SKM-1 (cell line): Measurements from ENCODE around the gene OR7A5.
"Not testable (repeated sequence)": the region's sequence is repeated elsewhere in the genome, so short reads cannot be mapped to it uniquely, and the experiment has no call there.

Source experiments
- DNase-seq: peaks from one replicate; lab custom pipeline; 2025; ENCODE audit not compliant: unreplicated experiment; lab: John Stamatoyannopoulos, UW

The OR7A5 gene

GRCh38 chr19:14785102-14785793 lies 49.7 kb downstream of the OR7A5 start:
- DNase-seq = peak; percentile 93

DNA sequence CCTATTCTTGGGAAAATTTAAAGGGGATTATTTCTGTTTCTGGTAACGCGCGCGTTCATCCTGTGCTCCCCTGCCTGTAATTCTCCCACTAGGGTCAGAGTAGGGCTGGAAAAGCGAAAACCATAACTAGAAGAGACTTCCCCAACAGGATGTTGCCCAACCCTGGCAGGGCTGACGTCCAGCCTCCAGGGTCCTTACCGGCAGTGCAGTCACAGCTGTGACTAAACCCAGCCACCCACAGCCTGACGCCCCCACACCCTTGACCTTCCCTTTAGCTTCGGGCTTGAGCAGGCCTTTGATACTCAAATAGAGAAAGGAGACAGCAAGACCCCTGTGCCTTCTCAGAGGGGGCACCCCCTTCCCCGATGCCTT lies 50.3 kb downstream of the OR7A5 start:
- DNase-seq = peak; percentile 58

DNA sequence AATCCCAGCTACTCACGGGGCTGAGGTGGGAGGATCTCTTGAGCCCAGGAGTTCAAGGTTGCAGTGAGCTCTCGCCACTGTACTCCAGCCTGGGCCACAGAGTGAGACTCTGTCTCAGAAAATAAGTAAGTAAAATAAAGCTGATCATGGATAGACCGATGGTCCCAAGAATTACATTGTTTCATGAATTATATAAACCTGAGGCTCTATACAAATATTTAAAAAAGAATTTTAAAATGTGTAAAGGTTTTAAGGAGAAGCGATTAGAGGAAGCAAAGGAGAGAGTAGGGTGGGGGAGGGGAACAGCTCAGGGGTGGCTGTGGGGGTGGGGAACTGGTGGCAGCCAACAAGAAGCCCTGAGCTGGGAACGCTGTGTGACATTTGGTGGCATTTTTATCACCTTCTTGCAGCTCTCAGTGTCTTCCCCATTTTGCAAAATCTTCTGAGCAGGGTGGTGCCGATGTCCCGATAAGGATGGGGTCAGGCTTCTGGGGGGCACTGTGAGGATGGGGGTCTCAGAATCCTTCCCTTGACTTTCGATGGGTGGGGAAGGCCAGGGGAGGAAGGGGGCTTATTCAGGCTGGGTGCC lies 51.5 kb downstream of the OR7A5 start:
- peak; percentile 15 for DNase-seq

DNA sequence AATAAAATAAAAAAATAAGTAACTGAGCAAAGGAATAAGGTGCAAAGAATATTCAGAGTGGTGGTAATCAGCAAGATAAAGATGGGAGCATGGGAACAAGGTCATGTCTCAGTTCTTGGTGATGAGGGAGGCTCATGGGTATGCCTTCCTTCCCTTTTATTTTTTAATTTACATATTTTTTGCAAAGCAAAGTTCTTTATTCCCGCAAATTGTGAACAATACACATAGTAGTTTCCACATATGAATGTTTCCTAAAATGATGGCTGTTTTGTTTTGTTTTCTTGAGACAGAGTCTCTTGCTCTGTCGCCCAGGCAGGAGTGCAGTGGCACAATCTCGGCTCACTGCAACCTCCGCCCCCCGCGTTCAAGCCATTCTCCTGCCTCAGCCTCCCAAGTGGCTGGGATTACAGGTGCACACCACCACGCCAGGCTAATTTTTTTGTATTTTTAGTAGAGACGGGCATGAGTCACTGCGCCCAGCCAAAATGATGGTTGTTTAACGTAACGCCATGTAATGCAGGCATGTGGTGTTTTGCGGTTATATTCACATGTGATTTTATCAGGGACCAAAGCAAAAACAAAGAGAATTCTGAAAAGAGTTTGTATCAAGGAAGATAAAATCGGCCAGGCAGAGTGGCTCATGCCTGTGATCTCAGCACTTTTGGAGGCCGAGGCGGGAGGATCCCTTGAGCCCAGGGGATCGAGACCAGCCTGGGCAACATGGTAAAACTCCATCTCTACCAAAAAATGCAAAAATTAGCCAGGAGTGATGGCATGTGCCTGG lies 52.2 kb downstream of the OR7A5 start:
- DNase-seq = no peak

GRCh38 chr19:14781713-14782536 lies 53.1 kb downstream of the OR7A5 start:
- DNase-seq = not testable (repeated sequence)

DNA sequence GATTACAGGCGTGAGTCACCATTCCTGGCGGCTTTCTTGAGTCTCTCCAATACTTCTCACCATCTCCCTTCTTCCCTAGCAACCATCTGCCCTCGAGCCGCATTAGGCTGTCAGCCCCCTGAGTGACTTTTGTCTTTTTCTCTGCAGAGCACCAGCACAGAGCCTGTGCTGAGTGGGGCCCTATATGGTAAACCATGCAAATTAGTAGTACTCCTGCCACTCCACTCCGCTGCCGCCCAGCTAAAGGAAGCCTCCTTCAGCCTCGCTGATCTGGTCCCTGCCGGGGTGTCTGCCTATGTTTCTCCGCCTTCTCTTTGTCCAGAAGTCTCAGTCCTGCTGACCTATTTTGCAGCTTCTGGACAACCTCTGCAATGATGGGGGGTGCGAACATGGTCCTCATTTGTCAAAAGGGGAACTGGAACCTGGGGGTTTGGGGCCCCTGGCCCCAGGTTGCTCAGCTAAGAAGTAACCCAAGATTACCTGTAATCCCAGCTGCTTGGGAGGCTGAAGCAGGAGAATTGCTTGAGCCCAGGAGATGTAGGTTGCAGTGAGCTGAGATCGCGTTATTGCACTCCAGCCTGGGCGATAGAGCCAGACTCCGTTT lies 54.3 kb downstream of the OR7A5 start:
- not testable (repeated sequence) for DNase-seq

DNA sequence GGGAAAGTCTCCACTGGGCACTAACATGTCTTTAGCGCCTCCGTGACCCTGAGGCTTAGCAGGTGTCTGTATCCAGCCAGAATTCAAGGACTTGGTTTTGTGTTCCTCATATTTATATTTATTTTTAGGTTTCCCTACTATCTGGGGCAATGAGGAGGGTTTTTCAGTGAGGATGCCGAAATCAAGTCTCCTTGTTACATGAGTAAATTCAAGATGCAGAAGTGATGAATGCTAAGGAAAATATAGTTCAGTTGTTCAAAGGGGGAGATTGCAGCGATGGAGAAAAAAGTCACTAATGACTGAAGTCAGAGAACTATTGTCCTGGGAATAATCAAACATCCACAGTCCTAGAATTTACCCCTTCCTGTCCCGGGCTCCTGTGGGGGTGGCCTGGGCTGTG lies 55.8 kb downstream of the OR7A5 start:
- DNase-seq = no peak

DNA sequence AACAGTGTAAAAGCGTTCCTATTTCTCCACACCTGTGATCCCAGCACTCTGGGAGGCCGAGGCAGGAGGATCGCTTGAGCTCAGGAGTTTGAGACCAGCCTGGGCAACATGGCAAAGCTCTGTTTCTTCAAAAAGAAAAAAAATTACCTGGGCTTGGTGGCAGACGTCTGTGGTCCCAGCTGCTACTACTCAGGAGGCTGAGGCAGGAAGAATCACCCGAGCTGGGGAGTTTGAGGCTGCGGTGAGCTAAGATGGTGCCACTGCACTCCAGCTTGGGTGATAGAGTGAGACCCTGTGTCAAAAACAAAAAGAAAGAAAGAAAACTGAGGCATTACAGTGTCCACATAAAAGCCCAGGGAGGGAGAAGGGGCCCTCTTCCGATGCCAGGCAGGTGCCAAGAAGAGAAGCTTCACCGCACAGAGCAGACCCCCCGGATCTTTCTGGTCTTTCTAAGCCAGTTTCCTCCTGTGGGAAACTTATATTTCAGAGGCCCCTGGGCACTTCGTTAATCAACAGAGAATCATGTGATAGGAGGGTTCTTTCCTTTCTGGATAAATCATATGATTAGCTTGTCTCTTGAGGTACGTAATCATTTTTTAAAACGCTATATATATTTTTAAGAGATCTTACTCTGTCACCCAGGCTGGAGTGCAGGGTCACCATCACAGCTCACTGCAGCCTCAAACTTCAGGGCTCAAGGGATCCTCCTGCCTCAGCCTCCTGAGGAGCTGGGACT lies 56.7 kb downstream of the OR7A5 start, which contains the start of gene ADGRE2:
TSS of gene ADGRE2 (minus strand) at position 451 of the 736 bp plus-strand sequence. CDS start 1,804 bp downstream, outside the sequence.
- DNase-seq = not testable (repeated sequence)

DNA sequence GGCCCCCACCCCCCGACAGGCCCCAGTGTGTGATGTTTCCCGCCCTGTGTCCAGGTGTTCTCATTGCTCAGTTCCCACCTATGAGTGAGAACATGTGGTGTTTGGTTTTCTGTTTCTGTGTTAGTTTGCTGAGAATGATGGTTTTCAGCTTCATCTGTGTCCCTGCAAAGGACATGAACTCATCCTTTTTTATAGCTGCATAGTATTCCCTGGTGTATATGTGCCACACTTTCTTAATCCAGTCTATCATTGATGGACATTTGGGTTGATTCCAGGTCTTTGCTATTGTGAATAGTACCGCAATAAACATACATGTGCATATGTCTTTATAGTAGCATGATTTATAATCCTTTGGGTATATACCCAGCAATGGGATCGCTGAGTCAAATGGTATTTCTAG lies 57.3 kb downstream of the OR7A5 start:
- not testable (repeated sequence) for DNase-seq
